M059J (cell line): ENCODE data around the gene KCNAB1. TPM values are rescaled to one million over a fixed set of nuclear protein-coding genes. Genes with fewer than 3 reads are reported as not detected.

Source experiments
- DNase-seq: peaks from one replicate; pipeline ENCODE4 v3.0.0-alpha.2; 2012; ENCODE audit warnings: low read depth
- total RNA-seq: library from RNA; depleted of rRNA; stranded (reverse); fragments of >200 nt; shearing (Covaris generic); gene quantifications from 2 replicates; pipeline ENCODE4 v1.2.3, GENCODE V29; 2014

The KCNAB1 gene
- total RNA-seq, 1 experiment from 2014 or later: 0.69 TPM

- no peak for DNase-seq
These were observed 286.0 kb downstream of the KCNAB1 start for GRCh38 chr3:156406393-156406792.

GRCh38 chr3:156407617-156408225 lies 287.3 kb downstream of the KCNAB1 start:
- DNase-seq: no peak

GRCh38 chr3:156409694-156410093 lies 289.3 kb downstream of the KCNAB1 start:
- peak; percentile 54 for DNase-seq

- DNase-seq: no peak
These were observed 292.2 kb downstream of the KCNAB1 start for GRCh38 chr3:156412600-156412999.

- no peak for DNase-seq
These were observed 293.0 kb downstream of the KCNAB1 start for GRCh38 chr3:156413293-156413892.

- peak; percentile 7 for DNase-seq
These were observed 296.6 kb downstream of the KCNAB1 start for GRCh38 chr3:156416846-156417558.

GRCh38 chr3:156417559-156418132 lies 297.3 kb downstream of the KCNAB1 start:
- no peak for DNase-seq

- no peak for DNase-seq
These were observed 298.1 kb downstream of the KCNAB1 start for GRCh38 chr3:156418428-156418827.

GRCh38 chr3:156421534-156421933 lies 301.2 kb downstream of the KCNAB1 start:
- DNase-seq: no peak

GRCh38 chr3:156424758-156425157 lies 304.4 kb downstream of the KCNAB1 start:
- DNase-seq: no peak

GRCh38 chr3:156425651-156426050 lies 305.3 kb downstream of the KCNAB1 start:
- no peak for DNase-seq

- DNase-seq: peak; percentile 15
These were observed 308.7 kb downstream of the KCNAB1 start for GRCh38 chr3:156429125-156429524.

- DNase-seq: peak; percentile 20
These were observed 311.2 kb downstream of the KCNAB1 start for GRCh38 chr3:156431334-156432124.

- DNase-seq: no peak
These were observed 312.2 kb downstream of the KCNAB1 start for GRCh38 chr3:156432563-156432962.

GRCh38 chr3:156433138-156433537 lies 312.8 kb downstream of the KCNAB1 start:
- peak; percentile 15 for DNase-seq

GRCh38 chr3:156433910-156434309 lies 313.5 kb downstream of the KCNAB1 start:
- peak; percentile 34 for DNase-seq

- no peak for DNase-seq
These were observed 314.5 kb downstream of the KCNAB1 start for GRCh38 chr3:156434921-156435320.

- no peak for DNase-seq
These were observed 322.7 kb downstream of the KCNAB1 start for GRCh38 chr3:156443079-156443478.

- DNase-seq: peak; percentile 80
These were observed 325.0 kb downstream of the KCNAB1 start for GRCh38 chr3:156445117-156446090.

- DNase-seq: peak; percentile 37
These were observed 327.9 kb downstream of the KCNAB1 start for GRCh38 chr3:156448300-156448699.
